ENCODE measurements around the gene CEP350. TPM values are rescaled to one million over a fixed set of nuclear protein-coding genes. Genes with fewer than 3 reads are reported as not detected.

CEP350 gene
- total RNA-seq, 1 donor from 2014 or later: 31.1 TPM

GRCh38 chr1:179984942-179985341 is 30.3 kb downstream of the CEP350 start:
- FAIRE-seq (no peak), DNase-seq (ENCODE audit: low read depth) (no peak)
- Histone ChIP-seq H3K27me3 (ENCODE audit: control insufficient read depth, insufficient read depth, low read length) (no peaks in the 10 kb centered on the region), H3K36me3 (ENCODE audit: control insufficient read depth, insufficient read depth, low read length) (no peaks in the 10 kb centered on the region), H3K4me3 (ENCODE audit: low read depth, low read length) (no peak overlapping the region)
- no peak for TF ChIP-seq CTCF (IDR thresholded peaks at IDR 0.05; ENCODE audit: insufficient read depth, low read length, severe bottlenecking)

- no peak for TF ChIP-seq CTCF (IDR thresholded peaks at IDR 0.05; ENCODE audit: insufficient read depth, low read length, severe bottlenecking)
- FAIRE-seq: no peak
Observed at GRCh38 chr1:179990847-179991246, 36.2 kb downstream of the CEP350 start.

DNA sequence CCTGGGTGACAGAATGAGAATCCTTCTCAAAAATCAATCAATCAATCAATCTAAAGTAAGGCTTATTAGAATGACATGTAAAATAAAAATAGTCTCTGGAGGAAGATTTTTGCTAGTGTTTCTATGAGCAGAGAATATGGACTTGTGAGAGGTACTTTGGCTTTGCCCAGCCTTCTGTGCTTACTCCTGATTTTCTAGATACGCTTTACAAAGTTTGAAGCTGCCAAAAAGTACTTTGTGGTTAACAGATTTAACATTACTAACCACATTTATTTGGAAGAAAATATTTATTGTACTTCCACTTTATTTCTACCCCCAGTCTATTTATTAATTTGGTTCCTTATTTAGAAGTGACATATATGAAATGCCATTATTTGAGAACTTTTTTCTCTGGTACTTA is 41.0 kb downstream of the CEP350 start:
- Histone ChIP-seq H3K27me3 (ENCODE audit: control insufficient read depth, insufficient read depth, low read length) (no peaks in the 10 kb centered on the region), H3K4me3 (ENCODE audit: low read depth, low read length) (no peak overlapping the region), H3K36me3 (ENCODE audit: control insufficient read depth, insufficient read depth, low read length) (peaks cover 4% of the 10 kb centered on the region)
- FAIRE-seq: no peak
- no peak for DNase-seq (ENCODE audit: low read depth)
- no peak for TF ChIP-seq CTCF (IDR thresholded peaks at IDR 0.05; ENCODE audit: insufficient read depth, low read length, severe bottlenecking)

More at GRCh38 chr1:179990847-179991246, 36.2 kb downstream of the CEP350 start:
- Histone ChIP-seq H3K27me3 (ENCODE audit: control insufficient read depth, insufficient read depth, low read length) (no peaks in the 10 kb centered on the region), H3K36me3 (ENCODE audit: control insufficient read depth, insufficient read depth, low read length) (no peaks in the 10 kb centered on the region), H3K4me3 (ENCODE audit: low read depth, low read length) (no peak overlapping the region)
- DNase-seq (ENCODE audit: low read depth): no peak

DNA sequence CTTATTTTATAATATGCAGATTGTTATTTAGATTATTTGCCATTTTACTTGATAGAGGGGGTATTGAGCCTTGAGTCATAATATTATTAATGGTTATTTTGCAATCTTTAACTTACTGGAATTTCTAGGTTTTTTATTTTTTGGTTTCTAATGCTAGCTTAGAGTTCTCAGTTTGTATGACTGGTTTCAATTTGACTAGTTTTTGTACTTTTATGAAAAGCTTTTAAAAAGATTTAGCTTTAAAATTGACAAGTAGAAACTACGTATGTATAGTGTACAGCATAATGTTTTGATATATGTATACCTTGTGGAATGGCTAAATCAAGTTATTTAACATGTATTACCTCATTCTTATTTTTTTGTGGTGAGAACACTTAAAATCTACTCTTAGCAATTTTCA is 41.5 kb downstream of the CEP350 start:
- TF ChIP-seq CTCF (IDR thresholded peaks at IDR 0.05; ENCODE audit: insufficient read depth, low read length, severe bottlenecking): no peak
- Histone ChIP-seq H3K4me3 (ENCODE audit: low read depth, low read length) (no peak overlapping the region), H3K27me3 (ENCODE audit: control insufficient read depth, insufficient read depth, low read length) (no peaks in the 10 kb centered on the region), H3K36me3 (ENCODE audit: control insufficient read depth, insufficient read depth, low read length) (peaks cover 4% of the 10 kb centered on the region)
- FAIRE-seq (no peak), DNase-seq (ENCODE audit: low read depth) (no peak)

- Histone ChIP-seq H3K36me3 (ENCODE audit: control insufficient read depth, insufficient read depth, low read length) (peaks cover 5% of the 10 kb centered on the region), H3K27me3 (ENCODE audit: control insufficient read depth, insufficient read depth, low read length) (no peaks in the 10 kb centered on the region), H3K4me3 (ENCODE audit: low read depth, low read length) (no peak overlapping the region)
- DNase-seq (ENCODE audit: low read depth) (no peak), FAIRE-seq (no peak)
- TF ChIP-seq CTCF (IDR thresholded peaks at IDR 0.05; ENCODE audit: insufficient read depth, low read length, severe bottlenecking): no peak
Observed at GRCh38 chr1:180000575-180000974, 46.0 kb downstream of the CEP350 start.

DNA sequence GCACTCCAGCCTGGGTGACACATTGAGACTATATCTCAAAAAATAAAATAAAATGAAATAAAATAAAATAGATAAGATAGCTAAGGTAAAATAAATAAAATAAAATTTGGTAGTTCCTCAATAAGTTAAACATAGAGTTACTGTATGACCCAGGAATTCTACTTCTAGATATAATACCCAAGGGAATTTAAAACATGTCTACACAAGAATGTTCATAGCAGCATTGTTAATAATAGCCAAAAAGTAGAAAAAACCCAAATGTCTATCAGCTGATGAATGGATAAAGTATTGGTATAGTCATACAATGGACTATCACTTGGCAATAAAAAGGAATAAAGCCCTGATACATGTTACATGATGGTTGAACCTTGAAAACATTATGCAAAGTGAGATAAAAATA is 47.8 kb downstream of the CEP350 start:
- FAIRE-seq (no peak), DNase-seq (ENCODE audit: low read depth) (peak; percentile 61)
- Histone ChIP-seq H3K27me3 (ENCODE audit: control insufficient read depth, insufficient read depth, low read length) (no peaks in the 10 kb centered on the region), H3K36me3 (ENCODE audit: control insufficient read depth, insufficient read depth, low read length) (peaks cover 2% of the 10 kb centered on the region), H3K4me3 (ENCODE audit: low read depth, low read length) (no peak overlapping the region)
- TF ChIP-seq CTCF (IDR thresholded peaks at IDR 0.05; ENCODE audit: insufficient read depth, low read length, severe bottlenecking): no peak
